GM15510 (cell line): ENCODE data around the gene SCAF8.

ENCODE experiments used
- POLR2A ChIP-seq: IDR thresholded peaks from 3 replicates; pipeline ENCODE4 v1.6.1; 2011; ENCODE audit warnings: borderline replicate concordance; ENCODE audit not compliant: insufficient read length; ENCODE audit errors: extremely low read depth

The SCAF8 gene

DNA sequence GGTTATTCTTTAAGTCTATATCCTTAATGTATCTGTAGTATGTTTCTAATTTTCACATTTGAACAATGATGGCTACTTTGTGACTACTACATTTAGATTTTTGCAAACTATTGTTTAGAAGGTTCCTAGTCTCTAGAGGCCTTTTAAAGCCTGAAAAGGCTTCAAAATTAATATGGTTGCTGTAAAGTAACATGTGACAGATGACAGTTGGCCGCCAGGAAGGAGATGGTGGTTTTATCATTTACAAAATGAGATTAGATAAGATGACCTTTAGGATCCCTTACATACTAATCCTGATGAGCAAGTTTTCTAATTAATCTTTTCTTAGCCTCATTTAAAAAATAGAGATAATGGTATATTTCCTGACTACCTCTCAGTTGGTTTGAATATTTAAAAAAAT is 18.8 kb downstream of the SCAF8 start:
- TF ChIP-seq POLR2A: no peak

DNA sequence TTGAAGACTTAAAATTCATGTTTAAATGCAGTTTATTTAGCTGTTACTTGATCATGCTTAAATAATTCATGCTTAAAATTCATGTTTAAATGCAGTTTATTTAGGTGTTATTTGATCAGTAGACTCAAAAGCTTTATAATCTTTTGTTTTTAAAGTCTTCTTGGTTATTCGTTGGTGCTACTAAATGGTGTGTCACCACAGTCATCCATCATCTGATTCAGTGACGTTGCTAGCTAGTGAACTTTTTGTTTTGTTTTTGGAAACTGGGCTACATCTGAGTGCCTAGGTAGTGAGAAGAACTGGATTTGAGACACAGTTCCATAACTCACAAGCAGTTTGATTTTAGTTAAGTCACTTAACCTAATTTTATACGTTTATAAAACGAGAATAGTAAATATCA is 20.9 kb downstream of the SCAF8 start:
- no peak for TF ChIP-seq POLR2A

DNA sequence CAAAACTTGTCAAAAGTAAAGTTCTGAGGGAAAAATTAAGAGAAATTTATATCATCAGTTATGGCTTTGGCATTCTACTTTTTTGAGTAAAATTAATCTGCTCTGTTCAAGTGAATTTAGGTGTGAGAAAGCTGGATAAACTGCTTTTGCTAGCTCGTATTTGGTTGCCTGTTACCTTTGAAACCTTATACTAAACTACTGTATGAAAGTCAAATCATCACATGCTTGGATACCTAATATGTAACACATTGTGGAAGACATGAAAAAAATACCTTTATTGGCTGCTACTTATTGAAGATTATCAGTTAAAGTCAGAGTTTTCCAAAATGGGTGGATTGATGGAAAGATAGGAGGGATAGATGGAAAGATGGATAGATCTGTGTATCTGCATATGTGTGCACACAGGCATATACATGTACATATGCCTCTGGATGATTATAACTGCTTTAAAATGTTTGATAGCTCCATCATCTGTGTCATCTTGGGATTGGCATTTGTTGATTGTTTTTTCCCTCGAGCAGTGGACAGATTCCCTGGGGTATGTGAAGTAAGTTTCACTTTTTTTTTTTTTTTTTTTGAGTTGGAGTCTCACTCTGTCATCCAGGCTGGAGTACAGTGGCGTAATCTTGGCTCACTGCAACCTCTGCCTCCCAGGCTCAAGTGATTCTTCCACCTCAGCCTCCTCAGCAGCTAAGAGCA is 24.3 kb downstream of the SCAF8 start:
- TF ChIP-seq POLR2A: no peak

DNA sequence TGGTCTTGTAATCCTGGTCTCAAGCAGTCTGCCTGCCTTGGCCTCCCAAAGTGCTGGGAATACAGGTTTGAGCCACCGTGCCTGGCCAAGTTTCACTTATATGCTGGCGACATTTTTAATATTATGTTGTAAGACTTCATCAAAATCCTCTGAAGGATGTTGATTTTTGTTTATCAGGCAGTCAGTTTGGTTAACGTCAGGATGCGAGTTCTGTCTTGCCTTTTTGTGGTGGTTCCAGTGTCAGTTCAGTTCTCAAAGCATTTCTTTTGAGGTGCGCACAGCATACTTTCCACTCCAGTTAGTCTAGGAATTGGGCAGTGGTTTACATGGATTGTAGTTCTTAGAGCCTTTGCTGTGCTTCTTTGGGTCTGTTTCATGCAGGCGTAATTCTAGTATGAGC is 24.9 kb downstream of the SCAF8 start:
- no peak for TF ChIP-seq POLR2A

DNA sequence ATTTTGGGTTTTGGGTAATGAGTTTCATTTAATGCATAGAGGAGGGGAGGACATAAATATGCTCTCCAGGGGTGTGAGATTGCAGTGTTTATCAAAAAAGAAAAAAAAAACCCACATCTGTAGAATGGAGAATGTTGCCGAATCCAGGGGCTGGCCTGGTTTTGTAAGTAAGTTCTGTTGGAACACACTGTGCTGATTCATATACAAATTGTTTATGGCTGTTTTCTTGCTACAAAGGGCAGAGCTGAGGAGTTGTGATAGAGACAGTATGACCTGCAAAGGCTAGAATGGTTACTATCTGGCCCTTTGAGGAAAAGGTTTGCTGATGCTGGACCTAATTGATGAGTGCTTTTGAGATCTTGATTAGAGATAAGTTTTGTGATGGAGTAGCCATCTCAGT is 30.4 kb downstream of the SCAF8 start:
- TF ChIP-seq POLR2A: no peak

DNA sequence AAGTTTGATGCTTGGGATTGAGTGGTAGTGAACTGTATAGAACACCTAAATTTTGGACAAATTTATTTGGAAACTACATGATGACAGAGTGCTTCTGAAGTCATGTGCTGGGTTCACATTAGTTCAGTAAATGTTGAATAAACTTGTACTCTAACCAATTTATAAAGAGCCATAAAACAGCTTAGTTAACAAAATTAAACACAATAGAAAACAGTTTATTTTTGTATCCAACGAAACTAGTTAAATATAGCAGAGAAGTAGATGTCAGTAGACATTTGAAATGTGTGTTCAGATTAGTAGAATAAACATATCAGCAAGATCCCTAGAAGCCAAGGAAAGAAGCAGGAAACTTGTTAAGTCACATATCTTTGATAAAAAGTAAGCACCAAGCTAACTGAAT is 32.1 kb downstream of the SCAF8 start:
- no peak for TF ChIP-seq POLR2A

DNA sequence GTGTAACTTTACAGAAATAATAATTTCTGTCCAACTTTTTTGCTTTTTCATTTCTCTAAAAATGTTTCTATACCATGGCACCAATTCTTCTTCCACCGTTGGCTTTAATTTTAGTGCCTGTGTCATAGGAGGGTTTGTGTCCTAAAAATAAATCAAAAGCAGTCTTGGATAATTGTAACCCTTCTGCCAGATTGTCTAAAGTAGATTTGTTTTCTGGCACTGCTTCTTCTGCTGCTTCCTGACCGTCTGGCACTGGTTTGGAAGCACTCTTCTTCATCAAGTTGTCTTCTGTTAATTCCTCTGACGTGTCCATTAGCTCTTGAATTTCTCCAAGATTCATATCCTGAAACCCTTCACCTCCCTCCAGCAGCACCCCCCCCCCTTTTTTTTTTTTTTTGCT is 33.1 kb downstream of the SCAF8 start:
- no peak for TF ChIP-seq POLR2A

DNA sequence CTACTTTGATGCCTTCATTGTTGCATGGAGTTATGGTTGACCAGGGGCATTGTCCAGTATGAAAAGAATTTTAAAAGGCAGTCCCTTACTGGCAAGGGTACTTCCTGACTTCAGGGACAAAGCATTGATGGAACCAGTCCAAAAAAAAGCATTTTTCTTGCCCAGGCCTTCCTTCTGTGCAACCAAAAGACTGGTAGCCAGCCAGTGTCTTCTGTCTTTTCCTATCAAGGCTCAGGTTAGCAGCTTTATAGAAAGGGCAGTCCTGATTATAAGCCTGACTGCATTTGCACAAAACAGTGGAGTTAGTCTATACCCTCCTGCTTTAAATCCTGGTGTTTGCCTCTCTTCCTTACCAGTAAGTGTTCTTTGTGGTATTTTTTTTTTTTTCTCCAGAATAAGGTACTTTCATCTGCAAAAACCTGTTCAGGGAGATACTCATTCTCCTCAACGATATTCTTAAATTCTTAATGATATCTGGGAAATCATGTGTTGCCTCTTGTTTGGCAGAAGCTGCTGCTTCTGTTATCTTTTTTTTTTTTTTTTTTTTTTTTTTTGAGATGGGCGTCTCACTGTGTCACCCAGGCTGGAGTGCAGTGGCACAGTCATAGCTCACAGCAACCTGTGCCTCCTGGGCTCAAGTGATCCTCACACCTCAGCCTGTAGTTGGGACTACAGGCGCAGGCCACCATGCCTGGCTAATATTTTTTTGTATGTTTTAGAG is 33.9 kb downstream of the SCAF8 start:
- no peak for TF ChIP-seq POLR2A

DNA sequence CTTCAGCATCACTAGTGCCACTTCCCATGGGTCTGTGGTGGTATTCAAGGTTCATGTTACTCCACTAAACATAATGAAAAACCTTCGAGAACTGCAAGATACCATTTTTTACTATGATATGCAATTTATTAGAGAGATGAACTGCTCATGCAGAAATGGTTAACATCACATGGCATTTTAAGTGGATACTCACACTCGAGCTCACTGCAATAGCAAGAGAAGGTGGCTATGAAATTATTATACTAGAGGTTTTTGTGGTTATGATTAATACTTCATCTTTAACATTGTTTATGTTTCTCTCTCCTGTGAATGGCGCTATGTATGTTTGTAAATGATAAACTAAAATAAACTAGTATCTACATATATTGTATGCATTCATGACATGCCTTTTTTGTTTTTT is 35.1 kb downstream of the SCAF8 start:
- no peak for TF ChIP-seq POLR2A

DNA sequence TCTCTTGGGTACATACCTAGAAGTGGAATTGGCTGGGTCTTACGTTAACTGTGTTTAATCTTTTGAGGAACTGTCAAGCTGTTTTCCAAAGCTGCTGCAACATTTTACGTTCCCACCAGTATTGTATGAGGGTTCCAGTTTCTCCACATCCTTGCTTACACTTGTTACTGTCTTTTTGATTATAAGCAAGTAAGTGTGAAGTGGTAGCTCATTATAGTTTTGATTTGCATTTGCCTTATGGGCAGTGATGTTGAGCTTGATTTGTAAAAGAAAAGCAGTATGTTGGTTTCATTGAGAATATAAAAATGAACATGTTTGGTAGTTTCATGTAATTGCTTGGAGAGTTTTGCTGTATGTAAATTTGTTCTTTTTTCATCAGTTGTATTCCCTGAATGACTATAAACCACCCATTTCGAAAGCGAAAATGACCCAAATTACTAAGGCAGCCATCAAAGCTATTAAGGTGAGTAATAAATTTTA is 40.4 kb downstream of the SCAF8 start:
- no peak for TF ChIP-seq POLR2A

DNA sequence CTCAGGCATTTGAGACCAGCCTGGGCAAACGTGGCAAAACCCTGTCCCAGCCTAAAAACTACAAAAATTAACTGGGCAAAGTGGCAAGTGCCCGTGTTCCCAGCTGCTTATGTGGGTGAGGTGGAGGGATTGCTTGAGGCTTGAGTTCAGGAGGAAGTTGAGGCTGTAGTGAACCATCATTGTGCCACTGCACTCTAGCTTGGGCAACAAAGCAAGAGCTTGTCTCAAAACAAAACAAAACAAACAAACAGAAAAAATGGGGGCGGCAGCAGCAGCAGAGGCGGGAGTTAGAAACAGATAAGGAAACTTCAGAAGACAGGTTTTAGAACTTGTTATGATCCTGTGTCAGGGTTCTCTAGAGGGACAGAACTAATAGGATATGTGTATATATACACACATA is 49.0 kb downstream of the SCAF8 start:
- no peak for TF ChIP-seq POLR2A

DNA sequence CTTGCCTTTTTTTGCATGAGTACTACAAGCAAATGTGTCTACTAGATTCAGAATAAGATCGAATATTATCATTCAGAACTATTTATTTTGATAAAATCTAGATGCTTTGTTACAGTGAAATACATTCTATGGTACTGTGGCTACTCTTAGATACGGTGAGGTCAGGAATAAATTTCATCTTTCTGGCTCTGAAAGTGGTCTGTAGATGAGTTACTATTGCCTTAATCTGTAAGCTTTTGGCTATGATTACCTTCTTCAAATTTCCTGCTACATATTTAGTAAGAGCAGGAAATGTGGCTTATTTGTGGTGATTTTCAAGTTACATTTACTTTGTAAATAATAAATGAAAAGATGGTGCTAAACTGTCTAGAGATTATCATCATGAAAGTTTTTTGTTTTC is 50.0 kb downstream of the SCAF8 start:
- TF ChIP-seq POLR2A: no peak

DNA sequence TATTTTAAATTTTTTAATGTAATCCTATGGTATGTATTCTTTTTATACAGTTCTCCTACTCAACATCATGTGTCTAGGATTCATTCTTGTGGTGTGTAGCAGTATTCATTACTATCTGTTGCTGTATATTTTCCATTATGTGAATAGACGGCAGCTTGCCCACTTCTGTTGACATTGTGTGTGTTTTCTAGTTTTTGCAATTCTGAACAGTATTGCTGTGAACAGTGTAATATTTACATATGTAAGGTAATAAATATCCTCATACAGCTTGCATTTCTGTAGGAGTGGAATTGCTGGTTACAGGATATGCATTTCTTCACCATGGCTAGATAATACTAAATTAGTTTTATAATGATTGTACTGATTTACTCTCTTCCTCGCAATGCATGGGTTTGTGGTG is 51.9 kb downstream of the SCAF8 start:
- TF ChIP-seq POLR2A: no peak

DNA sequence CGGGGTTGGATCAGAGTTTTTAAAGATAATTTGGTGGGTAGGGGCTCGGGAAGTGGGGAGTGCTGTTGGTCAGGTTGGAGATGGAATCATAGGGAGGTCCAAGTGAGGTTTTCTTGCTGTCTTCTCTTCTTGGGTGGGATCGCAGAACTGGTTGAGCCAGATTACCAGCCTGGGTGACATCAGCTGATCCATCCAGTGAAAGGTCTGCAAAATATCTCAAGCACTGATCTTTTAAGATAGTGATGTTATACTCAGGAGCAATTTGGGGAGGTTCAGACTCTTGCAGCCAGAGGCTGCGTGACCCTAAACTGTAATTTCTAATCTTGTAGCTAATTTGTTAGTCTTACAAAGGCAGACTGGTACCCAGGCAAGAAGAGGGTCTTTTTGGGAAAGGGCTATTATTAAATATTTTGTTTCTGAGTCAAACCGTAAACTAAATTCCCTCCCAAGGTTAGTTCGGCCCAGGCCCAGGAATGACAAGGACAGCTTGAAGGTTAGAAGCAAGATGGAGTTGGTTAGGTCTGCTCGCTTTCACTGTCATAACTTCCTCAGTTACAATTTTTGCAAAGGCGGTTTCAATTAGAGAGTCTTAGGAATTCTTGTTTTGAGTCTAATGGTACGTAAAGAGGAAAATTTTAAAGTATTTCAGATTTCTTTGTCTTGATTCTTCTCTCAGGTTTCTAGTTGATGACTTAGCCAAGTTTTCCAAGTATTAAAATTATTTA is 53.1 kb downstream of the SCAF8 start:
- no peak for TF ChIP-seq POLR2A

DNA sequence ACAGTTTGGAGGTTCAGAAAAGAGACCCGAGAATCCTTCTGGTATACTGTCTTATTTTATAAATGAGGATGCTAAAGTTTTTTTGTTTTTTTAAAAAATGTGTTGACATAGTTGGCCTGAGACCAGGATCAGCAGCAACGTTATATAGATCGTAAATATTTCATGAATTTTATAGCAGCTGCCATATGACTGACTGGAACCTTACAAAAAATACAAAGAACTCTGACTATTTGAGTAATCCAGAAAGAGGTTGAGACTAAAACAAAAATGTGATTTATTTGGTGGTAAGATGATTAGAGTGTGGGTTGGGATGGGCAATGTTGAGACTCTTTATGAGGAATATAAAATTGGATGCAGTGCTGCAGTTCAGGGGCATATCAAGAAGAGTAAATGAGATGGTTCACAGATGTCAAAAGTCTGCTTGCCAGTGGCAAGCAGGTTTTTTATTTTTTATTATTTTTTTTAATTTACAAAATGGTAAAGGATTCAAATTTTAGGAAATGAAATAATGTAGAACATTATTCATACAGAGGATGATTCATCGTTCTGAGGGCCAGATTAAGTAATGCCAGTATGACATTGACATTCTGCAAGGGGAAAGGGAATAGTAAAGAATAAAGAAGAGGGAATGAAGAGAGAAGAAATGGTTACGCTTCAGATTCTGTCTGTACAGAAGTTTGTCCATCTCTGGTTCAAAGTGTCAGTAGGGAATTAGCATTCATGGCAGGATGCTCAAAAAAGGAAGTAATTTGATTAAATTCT is 58.5 kb downstream of the SCAF8 start:
- TF ChIP-seq POLR2A: no peak
